GM19328 (cell line): ENCODE measurements around the gene HMGCL.
A peak's percentile ranks its signal among the peaks of the same experiment; 100 is the strongest.
"Not testable (repeated sequence)": the region's sequence is repeated elsewhere in the genome, so short reads cannot be mapped to it uniquely, and the experiment has no call there.

ENCODE experiments used
- ATAC-seq: cut with Tn5 transposase; IDR thresholded peaks from one replicate; pipeline ENCODE4 v1.9.1; 2021; ENCODE audit warnings: mild to moderate bottlenecking, moderate library complexity; ENCODE audit not compliant: unreplicated experiment

Gene HMGCL

GRCh38 chr1:23825076-23825761 is at the start of gene HMGCL:
TSS of gene HMGCL (minus strand) at chr1:23825429. CDS start at chr1:23825415, 14 bp downstream.
- ATAC-seq: peak; percentile 50

- ATAC-seq: no peak
These were observed 47.2 kb upstream of the HMGCL start for GRCh38 chr1:23872421-23872820.

- ATAC-seq: no peak
These were observed 43.8 kb upstream of the HMGCL start for GRCh38 chr1:23869051-23869450.

- no peak for ATAC-seq
These were observed 43.4 kb upstream of the HMGCL start for GRCh38 chr1:23868557-23869016.

- ATAC-seq: peak; percentile 94
These were observed 42.8 kb upstream of the HMGCL start, which contains the start of gene FUCA1 for GRCh38 chr1:23867895-23868556. TSS of gene FUCA1 (minus strand) at chr1:23868290. CDS start at chr1:23868286, 4 bp downstream.

GRCh38 chr1:23867542-23867894 is 42.3 kb upstream of the HMGCL start:
- no peak for ATAC-seq

GRCh38 chr1:23865543-23865930 is 40.3 kb upstream of the HMGCL start:
- ATAC-seq: no peak

- no peak for ATAC-seq
These were observed 39.7 kb upstream of the HMGCL start for GRCh38 chr1:23864801-23865542.

- no peak for ATAC-seq
These were observed 37.4 kb upstream of the HMGCL start for GRCh38 chr1:23862640-23863039.

GRCh38 chr1:23854568-23854967 is 29.3 kb upstream of the HMGCL start:
- ATAC-seq: no peak

- ATAC-seq: not testable (repeated sequence)
These were observed 27.9 kb upstream of the HMGCL start for GRCh38 chr1:23853124-23853523.

- ATAC-seq: not testable (repeated sequence)
These were observed 26.2 kb upstream of the HMGCL start for GRCh38 chr1:23851406-23851805.

GRCh38 chr1:23848673-23849616 is 23.7 kb upstream of the HMGCL start:
- ATAC-seq: no peak

- ATAC-seq: not testable (repeated sequence)
These were observed 22.4 kb upstream of the HMGCL start for GRCh38 chr1:23847482-23848095.

- ATAC-seq: no peak
These were observed 19.9 kb upstream of the HMGCL start for GRCh38 chr1:23845163-23845562.

GRCh38 chr1:23843644-23844043 is 18.4 kb upstream of the HMGCL start:
- no peak for ATAC-seq

GRCh38 chr1:23838401-23838866 is 13.2 kb upstream of the HMGCL start:
- ATAC-seq: no peak

GRCh38 chr1:23837908-23838307 is 12.7 kb upstream of the HMGCL start:
- no peak for ATAC-seq

- ATAC-seq: no peak
These were observed 10.8 kb upstream of the HMGCL start for GRCh38 chr1:23836037-23836436.

GRCh38 chr1:23834156-23834555 is 8.9 kb upstream of the HMGCL start:
- ATAC-seq: not testable (repeated sequence)
